AG10803 (cell line): ENCODE measurements around the gene MOG.
A peak's percentile ranks its signal among the peaks of the same experiment; 100 is the strongest.

Experiments used
- DNase-seq: peaks from one replicate; pipeline ENCODE4 v3.0.0; 2010; ENCODE audit warnings: low read depth
- H3K4me3 ChIP-seq: 2 replicates; pipeline ENCODE4 v1.5.1; 2011; ENCODE audit warnings: mild to moderate bottlenecking, low read length, control low read depth
- TF ChIP-seq, protein P1 (sequence below): conservative IDR thresholded peaks from 2 replicates; pipeline ENCODE4 v1.5.1; 2011; ENCODE audit warnings: mild to moderate bottlenecking, low read length, control low read depth, inconsistent platforms

MOG gene

DNA sequence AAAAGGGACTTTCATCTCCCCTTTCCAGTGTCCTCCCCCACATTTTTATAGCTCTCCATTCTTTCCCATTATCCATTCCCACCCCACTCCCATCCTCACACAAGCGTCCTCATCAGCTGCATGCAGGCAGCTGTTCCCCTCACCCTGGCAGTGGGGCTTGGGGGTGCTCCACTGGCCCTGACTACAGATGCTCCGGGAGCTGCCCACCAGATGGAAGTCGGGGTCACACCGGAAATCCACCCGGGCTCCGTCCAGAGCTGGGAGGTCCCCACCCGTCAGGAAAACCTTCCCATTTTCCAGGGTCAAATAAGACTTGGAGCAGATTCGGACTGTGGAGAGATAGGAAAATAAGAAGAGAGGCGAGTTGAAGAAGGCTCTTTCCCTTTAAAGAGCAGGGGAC, 26.6 kb upstream of the MOG start:
- no peak for DNase-seq
- no peak overlapping the region for H3K4me3 ChIP-seq
- TF ChIP-seq, protein P1, sequence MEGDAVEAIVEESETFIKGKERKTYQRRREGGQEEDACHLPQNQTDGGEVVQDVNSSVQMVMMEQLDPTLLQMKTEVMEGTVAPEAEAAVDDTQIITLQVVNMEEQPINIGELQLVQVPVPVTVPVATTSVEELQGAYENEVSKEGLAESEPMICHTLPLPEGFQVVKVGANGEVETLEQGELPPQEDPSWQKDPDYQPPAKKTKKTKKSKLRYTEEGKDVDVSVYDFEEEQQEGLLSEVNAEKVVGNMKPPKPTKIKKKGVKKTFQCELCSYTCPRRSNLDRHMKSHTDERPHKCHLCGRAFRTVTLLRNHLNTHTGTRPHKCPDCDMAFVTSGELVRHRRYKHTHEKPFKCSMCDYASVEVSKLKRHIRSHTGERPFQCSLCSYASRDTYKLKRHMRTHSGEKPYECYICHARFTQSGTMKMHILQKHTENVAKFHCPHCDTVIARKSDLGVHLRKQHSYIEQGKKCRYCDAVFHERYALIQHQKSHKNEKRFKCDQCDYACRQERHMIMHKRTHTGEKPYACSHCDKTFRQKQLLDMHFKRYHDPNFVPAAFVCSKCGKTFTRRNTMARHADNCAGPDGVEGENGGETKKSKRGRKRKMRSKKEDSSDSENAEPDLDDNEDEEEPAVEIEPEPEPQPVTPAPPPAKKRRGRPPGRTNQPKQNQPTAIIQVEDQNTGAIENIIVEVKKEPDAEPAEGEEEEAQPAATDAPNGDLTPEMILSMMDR = no peak

DNA sequence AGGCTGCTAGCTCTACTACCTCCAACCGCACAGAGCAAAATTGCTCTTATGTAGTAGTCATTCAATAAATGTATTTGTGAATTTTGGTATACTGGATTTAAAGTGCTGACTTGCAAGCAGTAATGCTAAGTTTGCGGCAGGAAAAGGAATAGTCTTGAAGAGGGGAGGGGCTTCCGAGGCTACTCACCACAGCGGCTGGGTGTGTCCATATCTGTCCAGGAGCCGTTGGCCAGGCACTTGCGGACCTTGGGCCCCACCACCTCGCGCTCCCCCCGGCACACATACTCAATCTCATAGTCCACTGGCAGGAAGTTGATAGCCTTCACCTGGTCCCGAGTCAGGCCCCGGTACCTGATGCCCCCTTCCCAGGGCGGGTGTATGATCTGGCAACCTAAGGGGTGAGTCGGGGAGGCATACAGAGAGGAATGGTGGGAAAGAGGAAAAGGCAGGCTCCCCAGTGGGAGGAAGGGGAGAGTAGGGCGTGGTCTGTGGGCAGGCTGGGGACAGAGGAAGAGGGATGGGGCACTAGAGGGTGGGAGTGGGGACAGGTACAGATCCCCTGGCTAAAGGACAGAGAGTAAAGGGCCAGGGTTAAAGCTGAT, 25.6 kb upstream of the MOG start:
- TF ChIP-seq, protein P1 = no peak
- no peak overlapping the region; the same call in 1 of the 2 replicates for H3K4me3 ChIP-seq
- DNase-seq = no peak

DNA sequence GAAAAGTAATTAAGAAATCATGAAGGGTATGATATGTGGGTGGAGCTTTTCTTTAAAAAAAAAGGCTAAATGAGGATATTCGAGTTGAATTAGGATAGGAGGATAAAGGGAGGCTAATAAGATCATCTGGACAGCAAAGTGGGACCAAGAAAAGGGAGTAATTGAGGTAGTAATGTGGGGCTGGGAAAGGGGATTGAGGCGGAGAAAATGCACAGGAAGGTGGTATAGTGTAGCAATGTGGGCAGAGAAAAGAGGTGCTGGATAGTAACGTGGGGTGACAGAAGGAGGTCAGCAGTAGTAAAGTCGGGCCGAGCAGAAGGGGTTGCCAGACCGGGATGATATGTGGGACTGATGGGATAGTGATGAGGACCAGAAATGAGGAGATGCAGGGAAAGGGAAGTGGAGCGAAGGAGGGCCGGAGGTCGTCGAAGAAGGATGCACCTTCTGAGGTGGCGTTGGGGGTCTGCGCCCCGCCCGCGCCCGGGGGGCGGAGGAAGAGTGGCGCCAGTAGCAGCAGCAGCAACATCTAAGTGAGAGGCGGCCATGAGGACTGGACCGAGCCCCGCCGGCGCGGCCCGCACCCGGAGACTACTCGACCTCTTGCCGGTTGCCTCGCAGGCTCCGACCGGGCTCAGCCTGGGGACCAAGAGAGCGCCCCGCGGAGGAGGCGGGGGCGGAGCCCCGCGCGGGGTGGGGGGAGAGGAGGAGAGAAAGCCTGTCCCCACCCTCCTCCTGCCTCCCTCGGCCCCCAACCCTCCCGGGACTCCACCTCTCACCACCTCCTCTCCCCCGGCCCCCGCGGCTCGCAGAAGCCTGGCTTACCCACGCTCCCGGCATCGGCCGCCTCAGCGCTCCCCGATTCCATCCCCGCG, 24.8 kb upstream of the MOG start:
- peak; percentile 63 for DNase-seq
- H3K4me3 ChIP-seq = peak overlapping the region; percentile 75
- TF ChIP-seq, protein P1 = no peak

DNA sequence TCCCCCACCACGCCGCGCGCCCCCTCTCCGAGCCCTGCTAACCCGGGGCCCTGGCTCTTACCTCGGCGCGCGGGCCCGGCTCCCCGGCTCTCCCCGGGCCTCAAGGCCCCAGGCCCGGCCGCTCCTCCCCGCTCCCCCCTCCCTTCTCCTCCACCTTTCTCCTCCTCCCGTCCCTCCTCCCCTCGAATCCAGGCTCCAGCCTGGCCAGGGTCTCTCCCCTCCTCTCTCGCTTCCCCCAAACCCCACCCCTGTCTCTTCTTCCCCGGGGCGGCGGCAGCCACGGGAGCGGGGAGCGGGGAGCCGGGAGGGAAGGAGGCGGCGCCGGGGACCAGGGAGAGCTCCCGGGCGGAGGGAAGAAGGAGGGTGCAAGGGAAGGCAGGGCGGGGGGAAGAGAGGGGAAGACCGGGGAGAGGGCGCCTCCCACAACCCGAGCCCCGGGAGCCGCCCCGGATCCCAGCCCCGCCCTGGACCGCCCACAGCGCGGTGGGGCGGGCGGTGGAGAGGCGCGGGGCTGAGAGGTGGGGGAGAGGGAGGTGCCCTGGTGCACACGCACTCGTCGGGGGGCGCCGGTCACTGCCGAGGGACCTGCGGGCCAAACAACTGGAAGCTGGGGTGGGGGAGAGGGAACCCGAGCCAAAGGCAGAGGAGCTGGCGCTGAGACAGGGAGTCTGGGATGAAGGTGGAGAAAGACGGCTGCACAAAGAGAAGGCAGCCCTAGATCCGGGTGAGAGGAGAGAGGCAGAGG, 23.9 kb upstream of the MOG start, which contains the start of gene GABBR1:
Gene GABBR1, minus strand, starts transcription at position 395 of the 745 bp plus-strand sequence. CDS start 798 bp downstream, outside the sequence.
- TF ChIP-seq, protein P1 = no peak
- DNase-seq = peak; percentile 85
- peak within 1 kb of the TSS; percentile 75 for H3K4me3 ChIP-seq

DNA sequence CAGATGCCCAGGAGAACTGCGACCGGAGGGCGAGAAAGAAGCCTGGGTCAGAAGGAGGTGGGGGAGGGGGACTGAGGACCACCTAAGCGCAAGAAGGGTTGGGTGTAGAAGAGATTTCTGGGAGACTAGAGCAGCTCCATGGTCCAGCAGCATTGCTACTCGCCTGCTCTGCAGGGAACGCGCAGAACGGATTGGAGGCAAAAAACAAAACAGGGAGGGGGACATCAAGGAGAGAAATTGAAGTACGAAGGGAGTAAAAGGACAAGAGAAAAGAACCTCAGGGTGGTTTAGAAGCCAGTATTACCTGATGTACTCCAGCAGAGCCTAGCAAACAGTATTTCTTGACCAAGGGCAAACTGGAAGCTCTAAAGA, 23.4 kb upstream of the MOG start:
- DNase-seq = no peak
- TF ChIP-seq, protein P1 = no peak
- peak overlapping the region; percentile 75 for H3K4me3 ChIP-seq

DNA sequence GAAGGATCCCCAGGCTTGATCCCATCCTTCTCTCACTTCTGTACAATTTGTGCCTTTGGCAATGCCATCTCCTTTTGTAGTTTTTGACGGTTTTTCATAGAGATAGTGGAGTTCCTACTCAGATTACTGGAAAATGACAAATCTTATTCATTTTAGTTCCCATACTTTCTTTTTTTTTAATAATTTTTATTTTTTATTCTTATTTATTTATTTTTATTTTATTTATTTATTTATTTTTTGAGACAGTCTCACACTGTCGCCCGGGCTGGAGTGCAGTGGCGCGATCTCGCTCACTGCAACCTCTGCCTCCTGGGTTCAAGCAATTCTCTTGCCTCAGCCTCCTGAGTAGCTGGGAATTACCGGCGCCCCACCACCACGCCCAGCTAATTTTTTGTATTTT, 19.6 kb upstream of the MOG start:
- TF ChIP-seq, protein P1 = no peak
- no peak for DNase-seq
- H3K4me3 ChIP-seq = no peak overlapping the region
